ENCODE results near the gene MEX3A.

- TF ChIP-seq CTCF (IDR thresholded peaks at IDR 0.05; ENCODE audit: low read depth, low read length, poor library complexity, severe bottlenecking), result no peak
- no peak for TF ChIP-seq EZH2phosphoT487 (IDR thresholded peaks at IDR 0.05; ENCODE audit: borderline replicate concordance, low read length)
Measured at GRCh38 chr1:156081180-156081916, 917 bp downstream of the MEX3A start.
